Motor neuron (in vitro differentiated cells): Measurements from ENCODE around the gene FAM72B. TPM values are rescaled to one million over a fixed set of nuclear protein-coding genes. Genes with fewer than 3 reads are reported as not detected.
"Not testable (repeated sequence)": the region's sequence is repeated elsewhere in the genome, so short reads cannot be mapped to it uniquely, and the experiment has no call there.

Experiments
- ATAC-seq, 8 experiments: fragments of 200-7000 bp; cut with Tn5 transposase; replicated peaks in 6 of 8; 2 replicates each; pipeline ENCODE4 v1.8.0; 2021; ENCODE audit warnings: mild to moderate bottlenecking in 8 of 8, moderate library complexity in 8 of 8
- H3K27ac ChIP-seq, 2 donors: fragments of 250-450 bp; sonication (Bioruptor Pico); 2 replicates each; pipeline ENCODE4 v1.9.0; 2021; ENCODE audit warnings: antibody characterized with exemption in 2 of 2, mild to moderate bottlenecking in 2 of 2, moderate library complexity in 1 of 2
- H3K4me1 ChIP-seq, 2 donors: fragments of 250-450 bp; sonication (Bioruptor Pico); replicated peaks in 1 of 2; 2 replicates each; pipeline ENCODE4 v1.6.1; 2021; ENCODE audit warnings: antibody characterized with exemption in 2 of 2, mild to moderate bottlenecking in 2 of 2, moderate library complexity in 1 of 2
- H3K4me3 ChIP-seq, 5 donors: fragments of 250-450 bp; sonication (Bioruptor Pico); 2 replicates each; pipeline ENCODE4 v1.9.0; 2021; ENCODE audit warnings: antibody characterized with exemption in 5 of 5, mild to moderate bottlenecking in 5 of 5, moderate library complexity in 4 of 5
- WGBS, 10 experiments: fragments of 450-650 bp; shearing (Covaris generic); methylation state at CpG; one replicate each; pipeline ENCODE4 v1.0.0; 2022; 5-methylcytosine and 5-hydroxymethylcytosine counted together
- in situ Hi-C, 9 experiments: fragments of 400-800 bp; cut with MboI; loops; one replicate each; pipeline ENCODE4 v1.15.0; 2021; ENCODE audit warnings: low sequenced_read_pairs in 9 of 9, low pct_unique_long_range_greater_than_20kb in 2 of 9; ENCODE audit not compliant: unreplicated experiment in 9 of 9
- total RNA-seq, 8 experiments: library from RNA; unstranded; fragments of 300-600 nt; gene quantifications; 2 replicates each; pipeline versions ENCODE4 v1.2.3 to v1.2.4, GENCODE V29; 2022

The FAM72B gene
- total RNA-seq, 8 experiments from 2014 or later, result 0.71 to 12.6 (median 4.8) TPM

- WGBS, 10 experiments, result no CpG with 5 or more reads among the region's 48 CpGs
- H3K27ac ChIP-seq, in situ Hi-C loops, H3K4me1 ChIP-seq: not testable (repeated sequence)
- peak overlapping the region; percentile 36 to 55 (median 40) for H3K4me3 ChIP-seq
- peak; percentile 13 to 28 (median 22) for ATAC-seq
These were observed 1.1 kb upstream of the FAM72B start for GRCh38 chr1:121185140-121185708.

GRCh38 chr1:121183867-121184266 lies 273 bp downstream of the FAM72B start:
- no CpG with 5 or more reads among the region's 31 CpGs for WGBS, 10 experiments
- peak in 1 of 8 experiments; percentile 1 for ATAC-seq
- in situ Hi-C loops, H3K4me1 ChIP-seq, H3K4me3 ChIP-seq, H3K27ac ChIP-seq: not testable (repeated sequence)

GRCh38 chr1:121178197-121178596 lies 5.9 kb downstream of the FAM72B start:
- H3K27ac ChIP-seq, H3K4me1 ChIP-seq, ATAC-seq, H3K4me3 ChIP-seq, in situ Hi-C loops: not testable (repeated sequence)

GRCh38 chr1:121176649-121177048 lies 7.5 kb downstream of the FAM72B start:
- ATAC-seq, result peak in 3 of 8 experiments; percentile 46 to 81 (median 69)
- H3K4me3 ChIP-seq, in situ Hi-C loops, H3K4me1 ChIP-seq, H3K27ac ChIP-seq: not testable (repeated sequence)
- WGBS, 10 experiments, result 100% methylated on average over 2 of the region's 2 CpGs; no CpG with 5 or more reads in 9 of the 10 experiments

GRCh38 chr1:121168152-121168668 lies 15.9 kb downstream of the FAM72B start:
- WGBS, 10 experiments, result no CpG with 5 or more reads among the region's 3 CpGs
- H3K4me3 ChIP-seq, H3K4me1 ChIP-seq, in situ Hi-C loops, H3K27ac ChIP-seq, ATAC-seq: not testable (repeated sequence)

GRCh38 chr1:121167225-121167738 lies 16.9 kb downstream of the FAM72B start:
- ATAC-seq, in situ Hi-C loops, H3K4me3 ChIP-seq, H3K4me1 ChIP-seq, H3K27ac ChIP-seq: not testable (repeated sequence)
- no CpG with 5 or more reads among the region's 2 CpGs for WGBS, 10 experiments

- in situ Hi-C loops, H3K4me1 ChIP-seq, ATAC-seq, H3K27ac ChIP-seq, H3K4me3 ChIP-seq: not testable (repeated sequence)
These were observed 18.8 kb downstream of the FAM72B start for GRCh38 chr1:121165296-121165695.

GRCh38 chr1:121163850-121164757 lies 20.0 kb downstream of the FAM72B start:
- H3K27ac ChIP-seq, H3K4me3 ChIP-seq, H3K4me1 ChIP-seq, in situ Hi-C loops: not testable (repeated sequence)
- peak in 2 of 8 experiments; percentile 23 to 37 for ATAC-seq
- WGBS, 10 experiments, result 0 to 100% methylated on average over 1 of the region's 5 CpGs; no CpG with 5 or more reads in 8 of the 10 experiments

- H3K4me1 ChIP-seq, ATAC-seq, H3K4me3 ChIP-seq, H3K27ac ChIP-seq, in situ Hi-C loops: not testable (repeated sequence)
- no CpG with 5 or more reads among the region's 6 CpGs for WGBS, 10 experiments
These were observed 22.8 kb downstream of the FAM72B start for GRCh38 chr1:121161199-121161901.

GRCh38 chr1:121160118-121160517 lies 24.0 kb downstream of the FAM72B start:
- in situ Hi-C loops, H3K27ac ChIP-seq, ATAC-seq, H3K4me1 ChIP-seq, H3K4me3 ChIP-seq: not testable (repeated sequence)
- WGBS, 10 experiments, result no CpG with 5 or more reads among the region's 2 CpGs

GRCh38 chr1:121157609-121158008 lies 26.5 kb downstream of the FAM72B start:
- H3K27ac ChIP-seq, in situ Hi-C loops, H3K4me1 ChIP-seq, H3K4me3 ChIP-seq: not testable (repeated sequence)
- no CpG with 5 or more reads among the region's 2 CpGs for WGBS, 10 experiments
- ATAC-seq, result peak in 5 of 8 experiments; percentile 36 to 94 (median 72)

- H3K4me3 ChIP-seq, H3K4me1 ChIP-seq, H3K27ac ChIP-seq, in situ Hi-C loops: not testable (repeated sequence)
- WGBS, 10 experiments, result no CpG with 5 or more reads among the region's 4 CpGs
- peak in 3 of 8 experiments; percentile 12 to 56 (median 44) for ATAC-seq
These were observed 27.1 kb downstream of the FAM72B start for GRCh38 chr1:121156958-121157603.
